H1 (cell line): ENCODE results near the gene MOB3B. TPM values are rescaled to one million over a fixed set of nuclear protein-coding genes. Genes with fewer than 3 reads are reported as not detected.
A peak's percentile ranks its signal among the peaks of the same experiment; 100 is the strongest.

Experiments used
- CTCF ChIA-PET: fragments of 300-600 bp; sonication (Branson Sonifier 250); formaldehyde crosslinking; loops from one replicate; lab custom pipeline; 2021; ENCODE audit not compliant: partially characterized antibody; lab: Charles Lee
- POLR2A ChIA-PET: fragments of 300-600 bp; sonication (Branson Sonifier 250); formaldehyde crosslinking; loops from one replicate; lab custom pipeline; 2021; ENCODE audit warnings: inconsistent platforms; ENCODE audit not compliant: partially characterized antibody; lab: Charles Lee
- DNase-seq, 2 experiments: peaks; one replicate each; pipeline versions ENCODE4 v3.0.0 to v3.0.0-alpha.2; 2010 to 2022; ENCODE audit warnings: low spot score in 2 of 2, low read depth in 1 of 2, mixed read lengths in 1 of 2
- FAIRE-seq: peaks from 2 replicates; lab custom pipeline; 2011; peaks lifted over from hg19 to GRCh38; lab: Jason Lieb, UNC
- H2AFZ ChIP-seq: 2 replicates; pipeline ENCODE4 v1.8.1; 2012; ENCODE audit warnings: low read length, inconsistent platforms
- H2AK5ac ChIP-seq: 2 replicates; pipeline ENCODE4 v1.6.1; 2013; ENCODE audit warnings: low read depth, low read length
- H2BK120ac ChIP-seq: replicated peaks from 2 replicates; pipeline ENCODE3; 2013; ENCODE audit warnings: low read depth, low read length, inconsistent platforms
- H2BK12ac ChIP-seq: 2 replicates; pipeline ENCODE4 v1.6.1; 2013; ENCODE audit warnings: low read depth, low read length
- H2BK15ac ChIP-seq: 2 replicates; pipeline ENCODE4 v1.6.1; 2013; ENCODE audit warnings: low read length
- H2BK20ac ChIP-seq: 2 replicates; pipeline ENCODE4 v1.6.1; 2013; ENCODE audit warnings: low read length
- H2BK5ac ChIP-seq: 2 replicates; pipeline ENCODE4 v1.6.1; 2013; ENCODE audit warnings: low read depth, low read length
- H3K14ac ChIP-seq: 2 replicates; pipeline ENCODE4 v1.6.1; 2013; ENCODE audit warnings: inconsistent platforms; ENCODE audit not compliant: insufficient read length
- H3K18ac ChIP-seq: 2 replicates; pipeline ENCODE4 v1.6.1; 2013; ENCODE audit warnings: low read length; ENCODE audit errors: extremely low read depth
- H3K23ac ChIP-seq: 2 replicates; pipeline ENCODE4 v1.6.1; 2013; ENCODE audit warnings: inconsistent platforms; ENCODE audit not compliant: insufficient read length
- H3K23me2 ChIP-seq: 2 replicates; pipeline ENCODE4 v1.6.1; 2013; ENCODE audit warnings: low read depth, low read length
- H3K27ac ChIP-seq: 2 replicates; pipeline ENCODE4 v1.6.1; 2011; ENCODE audit warnings: low read depth, low read length, inconsistent platforms
- H3K27me3 ChIP-seq, 4 experiments: replicated peaks in 1 of 4; 1 replicate in 1 of 4; 2 replicates in 3 of 4; pipeline versions ENCODE4 v1.6.1 to v1.8.1; 2011 to 2013; ENCODE audit warnings: low read length in 3 of 4, mild to moderate bottlenecking in 3 of 4, inconsistent platforms in 2 of 4, mixed read lengths in 2 of 4, moderate library complexity in 1 of 4; ENCODE audit not compliant: control insufficient read depth in 3 of 4, insufficient read depth in 3 of 4; ENCODE audit errors: extremely low read depth in 1 of 4
- H3K36me3 ChIP-seq, 4 experiments: 2 replicates each; pipeline versions ENCODE4 v1.6.1 to v1.8.1; 2011 to 2013; ENCODE audit warnings: mild to moderate bottlenecking in 4 of 4, low read length in 3 of 4, moderate library complexity in 2 of 4, control low read depth in 1 of 4, inconsistent platforms in 1 of 4; ENCODE audit not compliant: insufficient read depth in 4 of 4, control insufficient read depth in 2 of 4
- H3K4ac ChIP-seq: replicated peaks from 2 replicates; pipeline ENCODE3; 2013; ENCODE audit warnings: low read length, low read depth, mixed read lengths, inconsistent platforms; ENCODE audit not compliant: insufficient read length
- H3K4me1 ChIP-seq, 4 experiments: replicated peaks in 1 of 4; 1 replicate in 1 of 4; 2 replicates in 3 of 4; pipeline versions ENCODE4 v1.6.1 to v1.8.1; 2011 to 2013; ENCODE audit warnings: low read length in 3 of 4, inconsistent platforms in 2 of 4, mixed read lengths in 1 of 4; ENCODE audit not compliant: insufficient read depth in 4 of 4, control insufficient read depth in 3 of 4
- H3K4me2 ChIP-seq, 2 experiments: 2 replicates each; pipeline versions ENCODE4 v1.6.1 to v1.8.1; 2011 to 2013; ENCODE audit warnings: low read depth in 2 of 2, low read length in 2 of 2, control low read depth in 1 of 2, inconsistent platforms in 1 of 2, mild to moderate bottlenecking in 1 of 2; ENCODE audit not compliant: insufficient read depth in 1 of 2
- H3K4me3 ChIP-seq, 4 experiments: fragments of 200-600, 300-600 bp in 1 of 4; sonication (generic), shearing (Covaris generic), sonication (Bioruptor Twin) in 1 of 4; 2 replicates each; pipeline versions ENCODE4 v1.5.1 to v1.8.1; 2011 to 2016; ENCODE audit warnings: low read length in 4 of 4, low read depth in 3 of 4, control low read depth in 2 of 4, inconsistent platforms in 2 of 4, mild to moderate bottlenecking in 2 of 4, mixed read lengths in 1 of 4, moderate library complexity in 1 of 4; ENCODE audit not compliant: insufficient read depth in 2 of 4; ENCODE audit errors: extremely low read depth in 1 of 4
- H3K56ac ChIP-seq: replicated peaks from 2 replicates; pipeline ENCODE3; 2013; ENCODE audit warnings: low read depth, mild to moderate bottlenecking, mixed read lengths, low read length, inconsistent platforms; ENCODE audit not compliant: insufficient read length
- H3K79me1 ChIP-seq: 2 replicates; pipeline ENCODE4 v1.6.1; 2013; ENCODE audit warnings: low read depth, low read length, control low read depth
- H3K79me2 ChIP-seq, 2 experiments: 2 replicates each; pipeline versions ENCODE4 v1.6.1 to v1.8.1; 2012 to 2013; ENCODE audit warnings: low read length in 2 of 2, mild to moderate bottlenecking in 2 of 2, inconsistent platforms in 1 of 2; ENCODE audit not compliant: insufficient read depth in 2 of 2, control insufficient read depth in 1 of 2
- H3K9ac ChIP-seq, 4 experiments: replicated peaks in 1 of 4; 1 replicate in 1 of 4; 2 replicates in 3 of 4; pipeline versions ENCODE4 v1.6.1 to v1.8.1; 2011 to 2013; ENCODE audit warnings: low read depth in 3 of 4, low read length in 3 of 4, control low read depth in 2 of 4, mild to moderate bottlenecking in 2 of 4, moderate library complexity in 2 of 4, inconsistent platforms in 1 of 4; ENCODE audit errors: extremely low read depth in 1 of 4
- H3K9me3 ChIP-seq, 2 experiments: 2 replicates each; pipeline versions ENCODE4 v1.6.1 to v1.8.1; 2012 to 2013; ENCODE audit warnings: mild to moderate bottlenecking in 2 of 2, moderate library complexity in 2 of 2, control low read depth in 1 of 2, inconsistent platforms in 1 of 2, low read depth in 1 of 2, low read length in 1 of 2, mixed read lengths in 1 of 2; ENCODE audit not compliant: insufficient read depth in 2 of 2
- H4K20me1 ChIP-seq, 2 experiments: replicated peaks in 1 of 2; 2 replicates each; pipeline versions ENCODE3 to v1.8.1; 2011 to 2013; ENCODE audit warnings: inconsistent platforms in 2 of 2, low read length in 2 of 2, mild to moderate bottlenecking in 1 of 2; ENCODE audit not compliant: insufficient read depth in 2 of 2, control insufficient read depth in 1 of 2
- H4K5ac ChIP-seq: 2 replicates; pipeline ENCODE4 v1.6.1; 2013; ENCODE audit warnings: low read length, low read depth, mixed read lengths, inconsistent platforms; ENCODE audit not compliant: insufficient read length
- H4K8ac ChIP-seq: 2 replicates; pipeline ENCODE4 v1.8.0; 2013; ENCODE audit warnings: mild to moderate bottlenecking, moderate library complexity, low read length, inconsistent platforms; ENCODE audit not compliant: insufficient read depth; ENCODE audit errors: extremely low read depth
- H4K91ac ChIP-seq: replicated peaks from 2 replicates; pipeline ENCODE3; 2013; ENCODE audit warnings: low read length, mixed read lengths, inconsistent platforms; ENCODE audit not compliant: insufficient read length
- CREB1 ChIP-seq: IDR thresholded peaks from 2 replicates; pipeline ENCODE4 v1.6.1; 2012; ENCODE audit warnings: inconsistent platforms
- EZH2 ChIP-seq: fragments of 200-600 bp; sonication (generic); IDR thresholded peaks from 2 replicates; pipeline ENCODE4 v1.7.1; 2012; ENCODE audit warnings: low read depth, mild to moderate bottlenecking, moderate library complexity, low read length, inconsistent platforms; ENCODE audit not compliant: severe bottlenecking
- KDM4A ChIP-seq: IDR thresholded peaks from one replicate; pipeline ENCODE4 v1.7.1; 2012; ENCODE audit warnings: low read depth, mild to moderate bottlenecking, moderate library complexity, low read length, inconsistent platforms; ENCODE audit not compliant: severe bottlenecking
- MAX ChIP-seq: IDR thresholded peaks from 2 replicates; pipeline ENCODE4 v1.6.1; 2012; ENCODE audit warnings: inconsistent platforms
- PHF8 ChIP-seq: fragments of 200-600 bp; sonication (generic); conservative IDR thresholded peaks from 2 replicates; pipeline ENCODE4 v1.7.1; 2012; ENCODE audit warnings: low read depth, mild to moderate bottlenecking, inconsistent platforms, low read length, moderate library complexity
- POLR2A ChIP-seq, 2 experiments: IDR thresholded peaks; 1 replicate in 1 of 2; 2 replicates in 1 of 2; pipeline ENCODE4 v1.6.1; 2011; ENCODE audit warnings: low read depth in 2 of 2, low read length in 2 of 2, mild to moderate bottlenecking in 2 of 2; ENCODE audit errors: control extremely low read depth in 1 of 2
- SP2 ChIP-seq: IDR thresholded peaks from 2 replicates; pipeline ENCODE4 v1.6.1; 2012; ENCODE audit warnings: mild to moderate bottlenecking, low read length, inconsistent platforms
- SUZ12 ChIP-seq: fragments of 200-600 bp; sonication (generic); IDR thresholded peaks from 2 replicates; pipeline ENCODE4 v1.6.1; 2012; ENCODE audit warnings: mild to moderate bottlenecking, inconsistent platforms, low read length, moderate library complexity, mixed read lengths
- WGBS, 2 experiments: shearing (Covaris generic) in 1 of 2; methylation state at CpG; one replicate each; pipeline versions ENCODE4 v1.1.6 to v1.1.7; 2013 to 2015; ENCODE audit warnings: low lambda C conversion rate in 2 of 2, mixed read lengths in 2 of 2, inconsistent platforms in 1 of 2, low coverage in 1 of 2, missing lambda C conversion rate in 1 of 2; ENCODE audit not compliant: insufficient replicate concordance in 2 of 2, insufficient coverage in 1 of 2, insufficient read length in 1 of 2; ENCODE audit errors: extremely low coverage in 1 of 2, missing lambda C conversion rate in 1 of 2; 5-methylcytosine and 5-hydroxymethylcytosine counted together
- polyA plus RNA-seq, 7 experiments: library from polyadenylated mRNA; depleted of rRNA in 3 of 7; stranded (reverse) in 5 of 7; unstranded in 2 of 7; fragments of >200 nt in 5 of 7; fragments of 200-250 nt in 2 of 7; gene quantifications; 1 replicate in 5 of 7; 2 replicates in 1 of 7; 4 replicates in 1 of 7; pipeline versions ENCODE4 v1.2.1 to v1.2.3, GENCODE V29; 2011 to 2013; ENCODE audit warnings: missing spikeins in 2 of 7, mixed read lengths in 2 of 7
- total RNA-seq: library from RNA; stranded (reverse); fragmentation: NEBNext Ultra II Directional; extraction: Animal tissue kit (Norgen Biotek cat#: 25700); gene quantifications from 2 replicates; pipeline ENCODE4 v1.2.1, GENCODE V29; 2021
- TF ChIP-seq, protein P1 (sequence below): IDR thresholded peaks from 2 replicates; pipeline ENCODE4 v1.6.1; 2012; ENCODE audit warnings: inconsistent platforms

The MOB3B gene
- total and polyA plus RNA-seq, 2 of the 8 experiments (the other 6 are each of a cell fraction or from before 2014, with no cell fraction given), result 12.7 to 16.1 TPM

- Histone ChIP-seq H2BK20ac (no peak overlapping the region), H3K9me3 (no peaks in the 10 kb centered on the region), H3K36me3 (no peaks in the 10 kb centered on the region), H3K4me3 (peak overlapping the region; percentile 79 to 95 (median 86)), H3K4me2 (peak overlapping the region; percentile 98), H2BK15ac (peak overlapping the region; percentile 84; the same call in 1 of the 2 replicates), H3K79me2 (peaks cover 0 to 4% of the 10 kb centered on the region in 2 experiments; a peak in 1 of 4 replicates), H2BK120ac (no peak overlapping the region), H4K8ac (peak overlapping the region; percentile 38; the same call in 1 of the 2 replicates), H2BK5ac (peak overlapping the region; percentile 17; the same call in 1 of the 2 replicates), H3K18ac (peak overlapping the region; percentile 53; the same call in 1 of the 2 replicates), H3K56ac (no peak overlapping the region), H3K27ac (peak overlapping the region; percentile 67; the same call in 1 of the 2 replicates), H2BK12ac (peak overlapping the region; percentile 75; the same call in 1 of the 2 replicates), H3K4ac (no peak overlapping the region)
- peak in 1 of 2 experiments; percentile 74 for DNase-seq
- WGBS, 2 experiments, result 2% methylated on average over 20 of the region's 25 CpGs; no CpG with 5 or more reads in 1 of the 2 experiments
- POLR2A ChIA-PET, result interaction anchor here (1.1 to 1.3 kb wide), 3 partner anchors 10 to 196 kb away, joined by 3 to 5 read pairs (median 4); no protein-coding TSS in a partner anchor
- TF ChIP-seq CREB1 (no peak), SUZ12 (0 out of 2 replicates have a peak, but pooled peaks have one; percentile 22), MAX (no peak), POLR2A (IDR thresholded peaks at IDR 0.05; ENCODE audit: control extremely low read depth in 1 of 2, low read depth in 2 of 2, low read length in 2 of 2) (peak; percentile 4 to 25; a peak in 1 of 3 replicates), SP2 (no peak), KDM4A (peak; percentile 13), EZH2 (peak; percentile 30), PHF8 (0 out of 2 replicates have a peak, but pooled peaks have one; percentile 8)
- TF ChIP-seq, protein P1, sequence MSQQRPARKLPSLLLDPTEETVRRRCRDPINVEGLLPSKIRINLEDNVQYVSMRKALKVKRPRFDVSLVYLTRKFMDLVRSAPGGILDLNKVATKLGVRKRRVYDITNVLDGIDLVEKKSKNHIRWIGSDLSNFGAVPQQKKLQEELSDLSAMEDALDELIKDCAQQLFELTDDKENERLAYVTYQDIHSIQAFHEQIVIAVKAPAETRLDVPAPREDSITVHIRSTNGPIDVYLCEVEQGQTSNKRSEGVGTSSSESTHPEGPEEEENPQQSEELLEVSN, result no peak
- TF ChIP-seq, all 59 proteins: peak for 5
- FAIRE-seq, result no peak
- H3K23ac ChIP-seq, result no peak overlapping the region
- peak overlapping the region; percentile 12 for H4K5ac ChIP-seq
- H3K79me1 ChIP-seq, result no peaks in the 10 kb centered on the region; the same call in 1 of the 2 replicates
- no peaks in the 10 kb centered on the region for H4K20me1 ChIP-seq
- peak overlapping the region; percentile 51 to 72 (median 63) for H3K9ac ChIP-seq
- H2AK5ac ChIP-seq, result no peak overlapping the region
- peak overlapping the region; percentile 62; the same call in 1 of the 2 replicates for H2AFZ ChIP-seq
- H3K27me3 ChIP-seq, result peaks cover 0 to 3% (median under 1%) of the 10 kb centered on the region in 4 experiments; a peak in 2 of 7 replicates
- peaks cover 2 to 11% (median 6%) of the 10 kb centered on the region in 4 experiments; a peak in 5 of 7 replicates for H3K4me1 ChIP-seq
- H3K14ac ChIP-seq, result no peak overlapping the region
- peaks cover 14% of the 10 kb centered on the region; the same call in 1 of the 2 replicates for H3K23me2 ChIP-seq
- CTCF ChIA-PET, result interaction anchor here (0.6 to 3.3 kb wide), 20 partner anchors 10 to 201 kb away, joined by 3 to 36 read pairs (median 4); no protein-coding TSS in a partner anchor
- H4K91ac ChIP-seq, result no peak overlapping the region
These were observed 713 bp downstream of the MOB3B start for GRCh38 chr9:27528886-27529315.
